H1 (cell line): ENCODE results near the gene C11orf65.

Experiments
- ATF2 ChIP-seq: IDR thresholded peaks from 2 replicates; pipeline ENCODE4 v1.6.1; 2012; ENCODE audit warnings: low read length, inconsistent platforms
- CHD2 ChIP-seq: IDR thresholded peaks from 2 replicates; pipeline ENCODE4 v1.6.1; 2012; ENCODE audit warnings: low read length, improper control_type of control experiment
- CREB1 ChIP-seq: IDR thresholded peaks from 2 replicates; pipeline ENCODE4 v1.6.1; 2012; ENCODE audit warnings: inconsistent platforms
- EP300 ChIP-seq, 2 experiments: IDR thresholded peaks; 1 replicate in 1 of 2; 2 replicates in 1 of 2; pipeline ENCODE4 v1.6.1; 2011 to 2012; ENCODE audit warnings: low read depth in 2 of 2, low read length in 2 of 2, mild to moderate bottlenecking in 2 of 2, borderline replicate concordance in 1 of 2, inconsistent platforms in 1 of 2, moderate library complexity in 1 of 2
- MAFK ChIP-seq: IDR thresholded peaks from 2 replicates; pipeline ENCODE4 v1.6.1; 2012; ENCODE audit warnings: low read depth, mild to moderate bottlenecking, improper control_type of control experiment, low read length
- POLR2A ChIP-seq, 2 experiments: IDR thresholded peaks; 1 replicate in 1 of 2; 2 replicates in 1 of 2; pipeline ENCODE4 v1.6.1; 2011; ENCODE audit warnings: low read depth in 2 of 2, low read length in 2 of 2, mild to moderate bottlenecking in 2 of 2; ENCODE audit errors: control extremely low read depth in 1 of 2
- POLR2AphosphoS5 ChIP-seq: IDR thresholded peaks from 2 replicates; pipeline ENCODE4 v1.6.1; 2011; ENCODE audit warnings: low read depth, low read length
- RBBP5 ChIP-seq: IDR thresholded peaks from 2 replicates; pipeline ENCODE4 v1.7.1; 2012; ENCODE audit warnings: low read depth, mild to moderate bottlenecking, inconsistent platforms, low read length, moderate library complexity, borderline replicate concordance
- RNF2 ChIP-seq: fragments of 200-900, 300-1000 bp; sonication (generic); IDR thresholded peaks from 2 replicates; pipeline ENCODE4 v1.7.1; 2016; ENCODE audit warnings: borderline replicate concordance, low read depth, mild to moderate bottlenecking, antibody characterized with exemption, low read length; ENCODE audit not compliant: poor library complexity, severe bottlenecking; ENCODE audit errors: missing control alignments
- ZNF274 ChIP-seq: IDR thresholded peaks from 2 replicates; pipeline ENCODE4 v1.7.0; 2012; ENCODE audit warnings: low read length, borderline replicate concordance; ENCODE audit errors: extremely low read depth
- TF ChIP-seq, protein P1 (sequence below), 3 experiments: IDR thresholded peaks; 1 replicate in 2 of 3; 2 replicates in 1 of 3; pipeline versions ENCODE4 v1.5.1 to v1.6.1; 2011; ENCODE audit warnings: low read length in 3 of 3, mild to moderate bottlenecking in 3 of 3, inconsistent platforms in 2 of 3, low read depth in 1 of 3, moderate library complexity in 1 of 3; ENCODE audit not compliant: insufficient read depth in 1 of 3; ENCODE audit errors: control extremely low read depth in 1 of 3
- TF ChIP-seq, protein P2 (sequence below): IDR thresholded peaks from 2 replicates; pipeline ENCODE4 v1.6.1; 2012; ENCODE audit warnings: inconsistent platforms

GRCh38 chr11:108364159-108364558 lies 103.2 kb downstream of the C11orf65 start:
- TF ChIP-seq, protein P1, sequence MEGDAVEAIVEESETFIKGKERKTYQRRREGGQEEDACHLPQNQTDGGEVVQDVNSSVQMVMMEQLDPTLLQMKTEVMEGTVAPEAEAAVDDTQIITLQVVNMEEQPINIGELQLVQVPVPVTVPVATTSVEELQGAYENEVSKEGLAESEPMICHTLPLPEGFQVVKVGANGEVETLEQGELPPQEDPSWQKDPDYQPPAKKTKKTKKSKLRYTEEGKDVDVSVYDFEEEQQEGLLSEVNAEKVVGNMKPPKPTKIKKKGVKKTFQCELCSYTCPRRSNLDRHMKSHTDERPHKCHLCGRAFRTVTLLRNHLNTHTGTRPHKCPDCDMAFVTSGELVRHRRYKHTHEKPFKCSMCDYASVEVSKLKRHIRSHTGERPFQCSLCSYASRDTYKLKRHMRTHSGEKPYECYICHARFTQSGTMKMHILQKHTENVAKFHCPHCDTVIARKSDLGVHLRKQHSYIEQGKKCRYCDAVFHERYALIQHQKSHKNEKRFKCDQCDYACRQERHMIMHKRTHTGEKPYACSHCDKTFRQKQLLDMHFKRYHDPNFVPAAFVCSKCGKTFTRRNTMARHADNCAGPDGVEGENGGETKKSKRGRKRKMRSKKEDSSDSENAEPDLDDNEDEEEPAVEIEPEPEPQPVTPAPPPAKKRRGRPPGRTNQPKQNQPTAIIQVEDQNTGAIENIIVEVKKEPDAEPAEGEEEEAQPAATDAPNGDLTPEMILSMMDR (IDR thresholded peaks at IDR 0.05; ENCODE audit: control extremely low read depth in 1 of 3, insufficient read depth in 1 of 3, low read depth in 1 of 3, low read length in 3 of 3) = no peak
- TF ChIP-seq EP300 (IDR thresholded peaks at IDR 0.05; ENCODE audit: borderline replicate concordance in 1 of 2, low read depth in 2 of 2, low read length in 2 of 2) (no peak), MAFK (no peak), RNF2 (no peak), POLR2A (IDR thresholded peaks at IDR 0.05; ENCODE audit: control extremely low read depth in 1 of 2, low read depth in 2 of 2, low read length in 2 of 2) (no peak), CHD2 (no peak), POLR2AphosphoS5 (no peak), ATF2 (no peak), ZNF274 (no peak), RBBP5 (no peak), CREB1 (no peak)
- TF ChIP-seq, protein P2, sequence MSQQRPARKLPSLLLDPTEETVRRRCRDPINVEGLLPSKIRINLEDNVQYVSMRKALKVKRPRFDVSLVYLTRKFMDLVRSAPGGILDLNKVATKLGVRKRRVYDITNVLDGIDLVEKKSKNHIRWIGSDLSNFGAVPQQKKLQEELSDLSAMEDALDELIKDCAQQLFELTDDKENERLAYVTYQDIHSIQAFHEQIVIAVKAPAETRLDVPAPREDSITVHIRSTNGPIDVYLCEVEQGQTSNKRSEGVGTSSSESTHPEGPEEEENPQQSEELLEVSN = no peak
